ENCODE measurements around the gene PCDH8. TPM values are rescaled to one million over a fixed set of nuclear protein-coding genes. Genes with fewer than 3 reads are reported as not detected.

Gene PCDH8
- total RNA-seq, 2 donors from 2014 or later = not detected

Small RNA genes lying within 50 kb of the gene (microRNA-seq; reads per million reads assigned to microRNA genes)
- 0 reads per million in 2 donors for gene MIR759 (ENCODE audit: borderline microRNAs expressed in 2 of 2)

Other genes with a start within 250 kb of the PCDH8 start
- 1 to 10 TPM; 5.6 to 7.5 TPM for gene HNRNPA1L2, start 206.2 kb downstream of the PCDH8 start, total RNA-seq
- 10 to 100 TPM; 43.2 to 45.8 TPM for gene SUGT1, start 195.8 kb downstream of the PCDH8 start, total RNA-seq
- gene CNMD, start 108.8 kb downstream of the PCDH8 start, total RNA-seq = not detected
- gene OLFM4, start 180.2 kb upstream of the PCDH8 start, total RNA-seq = under 1 TPM; 0.19 to 0.51 TPM